GM06990 (cell line): Measurements from ENCODE around the gene NCAPH2.

Experiments
- DNase-seq: peaks from one replicate; pipeline ENCODE4 v3.0.0-alpha.2; 2011; ENCODE audit not compliant: insufficient read length; ENCODE audit errors: extremely low read depth
- H3K27me3 ChIP-seq: replicated peaks from 2 replicates; pipeline ENCODE4 v1.6.0; 2011; ENCODE audit warnings: low read length; ENCODE audit not compliant: control insufficient read depth, insufficient read depth
- H3K36me3 ChIP-seq: 2 replicates; pipeline ENCODE4 v1.5.1; 2011; ENCODE audit warnings: low read length; ENCODE audit not compliant: control insufficient read depth, insufficient read depth
- H3K4me3 ChIP-seq: replicated peaks from 2 replicates; pipeline ENCODE4 v1.5.1; 2011; ENCODE audit warnings: low read depth, mild to moderate bottlenecking, control low read depth, low read length
- CTCF ChIP-seq: IDR thresholded peaks from 2 replicates; pipeline ENCODE4 v1.5.1; 2011; ENCODE audit warnings: low read length, control low read depth, mild to moderate bottlenecking, inconsistent platforms; ENCODE audit not compliant: insufficient read depth, poor library complexity, severe bottlenecking

NCAPH2 gene

GRCh38 chr22:50476868-50477267, 31.2 kb upstream of the NCAPH2 start:
- TF ChIP-seq CTCF = no peak
- Histone ChIP-seq H3K36me3 (peaks cover 1% of the 10 kb centered on the region), H3K4me3 (no peak overlapping the region), H3K27me3 (no peaks in the 10 kb centered on the region; the same call in 1 of the 2 replicates)
- no peak for DNase-seq

GRCh38 chr22:50477923-50478322, 30.1 kb upstream of the NCAPH2 start:
- H3K4me3 ChIP-seq = no peak overlapping the region
- no peaks in the 10 kb centered on the region; the same call in 1 of the 2 replicates for H3K27me3 ChIP-seq
- DNase-seq = no peak
- no peak for TF ChIP-seq CTCF
- no peaks in the 10 kb centered on the region for H3K36me3 ChIP-seq

GRCh38 chr22:50479721-50480120, 28.3 kb upstream of the NCAPH2 start:
- Histone ChIP-seq H3K36me3 (no peaks in the 10 kb centered on the region), H3K27me3 (no peaks in the 10 kb centered on the region; the same call in 1 of the 2 replicates), H3K4me3 (no peak overlapping the region)
- no peak for DNase-seq
- no peak for TF ChIP-seq CTCF

GRCh38 chr22:50481045-50481439, 27.0 kb upstream of the NCAPH2 start:
- Histone ChIP-seq H3K27me3 (no peaks in the 10 kb centered on the region; the same call in 1 of the 2 replicates), H3K36me3 (no peaks in the 10 kb centered on the region), H3K4me3 (peak overlapping the region; percentile 58)
- no peak for TF ChIP-seq CTCF
- DNase-seq = no peak

- no peak for TF ChIP-seq CTCF
- DNase-seq = no peak
- peak within 1 kb of the TSS; percentile 58 for H3K4me3 ChIP-seq
- H3K27me3 ChIP-seq = no peaks in the 10 kb centered on the region; the same call in 1 of the 2 replicates
- no peaks in the 10 kb centered on the region for H3K36me3 ChIP-seq
These were observed 26.5 kb upstream of the NCAPH2 start, which contains the start of gene ADM2 for GRCh38 chr22:50481440-50482106. ADM2 (plus strand) TSS chr22:50481543; CDS start chr22:50481848, 305 bp downstream.
